DMS 273 (cell line): ENCODE data around the gene EPHA4.
"Not testable (repeated sequence)": the region's sequence is repeated elsewhere in the genome, so short reads cannot be mapped to it uniquely, and the experiment has no call there.

Source experiments
- DNase-seq: peaks from one replicate; lab custom pipeline; 2025; ENCODE audit not compliant: unreplicated experiment; lab: John Stamatoyannopoulos, UW

The EPHA4 gene

DNA sequence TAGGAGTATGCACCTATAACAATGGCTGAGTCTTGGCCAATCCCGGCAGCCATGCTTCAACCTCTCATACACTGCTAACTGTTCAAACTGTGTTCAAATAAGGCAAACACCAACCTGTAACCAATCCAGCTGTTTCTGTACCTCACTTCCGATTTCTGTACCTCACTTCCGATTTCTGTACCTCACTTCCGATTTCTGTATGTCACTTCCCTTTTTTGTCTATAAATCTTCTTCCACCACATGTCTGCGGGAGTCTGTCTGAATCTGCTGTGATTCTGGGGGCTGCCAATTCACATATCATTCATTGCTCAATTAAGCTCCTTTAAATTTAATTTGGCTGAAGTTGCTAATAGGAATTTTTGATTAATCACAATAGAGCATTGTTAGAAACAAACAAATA, 60.8 kb downstream of the EPHA4 start:
- DNase-seq, result not testable (repeated sequence)

DNA sequence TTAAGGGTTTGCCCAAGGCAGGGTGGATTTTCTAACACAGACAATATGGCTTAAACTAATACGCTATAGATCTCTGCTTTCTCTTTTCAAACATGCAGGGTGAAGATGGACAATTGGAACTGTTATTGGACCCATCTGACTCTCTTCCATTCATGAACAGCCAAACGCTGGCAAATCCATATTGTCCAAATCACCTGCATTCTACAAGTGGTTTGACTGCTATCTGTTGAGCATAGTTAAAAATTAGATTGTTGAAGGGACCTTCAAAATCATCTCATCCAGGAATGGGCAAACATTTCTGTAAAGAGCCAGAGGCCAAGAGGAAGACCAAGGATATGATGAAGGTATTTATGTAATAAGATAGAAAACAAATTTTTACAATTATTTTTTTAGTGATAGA, 65.6 kb downstream of the EPHA4 start:
- no peak for DNase-seq

DNA sequence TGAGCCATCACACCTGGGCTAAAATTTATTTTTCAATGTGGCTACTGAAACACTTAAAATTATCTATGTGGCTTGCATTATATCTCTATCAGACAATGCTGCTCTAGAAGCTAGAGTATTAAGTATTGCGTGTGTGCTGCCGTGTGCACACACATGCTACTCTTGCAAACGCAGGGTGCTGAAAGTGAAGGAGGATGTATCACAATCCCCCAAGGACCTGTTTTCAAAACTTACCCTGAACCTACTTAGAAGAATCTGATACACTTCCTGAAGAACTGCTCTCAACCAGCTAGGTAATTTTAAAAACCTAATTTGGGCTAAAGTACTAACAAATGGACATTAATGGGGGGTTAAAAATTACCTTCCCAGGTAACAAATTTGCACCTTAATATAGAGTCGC, 66.5 kb downstream of the EPHA4 start:
- DNase-seq, result no peak

DNA sequence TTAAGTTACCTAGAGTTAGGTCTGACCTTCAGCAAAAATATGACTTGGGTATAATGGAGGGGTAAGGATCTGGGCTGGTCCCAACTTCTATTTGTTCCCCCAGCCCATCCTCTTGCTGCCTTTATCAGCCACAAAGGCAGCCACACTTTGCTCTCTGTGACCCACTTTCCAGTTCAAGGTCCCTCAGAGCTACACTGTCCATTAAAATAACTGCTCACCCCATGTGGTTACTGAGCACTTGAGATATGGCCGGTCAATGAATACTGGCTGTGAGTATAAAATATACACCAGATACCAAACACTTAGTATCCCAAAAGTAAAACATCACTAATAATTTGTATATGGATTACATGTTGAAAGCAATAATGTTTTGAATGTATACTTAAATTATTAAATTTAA, 67.2 kb downstream of the EPHA4 start:
- DNase-seq, result no peak

DNA sequence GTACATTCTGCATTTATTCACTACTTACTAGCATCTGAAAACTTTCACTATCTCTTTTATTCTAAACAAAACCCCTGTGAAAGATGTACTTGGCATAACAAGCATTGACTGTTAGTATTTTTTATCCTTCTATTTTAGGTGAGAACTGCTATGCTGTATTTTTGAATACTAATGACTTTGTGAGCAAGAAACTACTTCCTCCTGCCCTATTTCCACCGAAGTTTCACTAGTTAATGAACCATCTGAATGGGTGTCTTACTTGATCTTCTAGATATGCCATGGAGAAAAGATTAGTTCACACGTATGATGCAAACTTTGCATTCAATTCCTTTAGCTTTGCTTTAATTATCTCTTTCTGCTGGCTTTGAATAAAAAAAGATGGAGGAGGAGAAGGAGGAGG, 68.1 kb downstream of the EPHA4 start:
- DNase-seq, result no peak

DNA sequence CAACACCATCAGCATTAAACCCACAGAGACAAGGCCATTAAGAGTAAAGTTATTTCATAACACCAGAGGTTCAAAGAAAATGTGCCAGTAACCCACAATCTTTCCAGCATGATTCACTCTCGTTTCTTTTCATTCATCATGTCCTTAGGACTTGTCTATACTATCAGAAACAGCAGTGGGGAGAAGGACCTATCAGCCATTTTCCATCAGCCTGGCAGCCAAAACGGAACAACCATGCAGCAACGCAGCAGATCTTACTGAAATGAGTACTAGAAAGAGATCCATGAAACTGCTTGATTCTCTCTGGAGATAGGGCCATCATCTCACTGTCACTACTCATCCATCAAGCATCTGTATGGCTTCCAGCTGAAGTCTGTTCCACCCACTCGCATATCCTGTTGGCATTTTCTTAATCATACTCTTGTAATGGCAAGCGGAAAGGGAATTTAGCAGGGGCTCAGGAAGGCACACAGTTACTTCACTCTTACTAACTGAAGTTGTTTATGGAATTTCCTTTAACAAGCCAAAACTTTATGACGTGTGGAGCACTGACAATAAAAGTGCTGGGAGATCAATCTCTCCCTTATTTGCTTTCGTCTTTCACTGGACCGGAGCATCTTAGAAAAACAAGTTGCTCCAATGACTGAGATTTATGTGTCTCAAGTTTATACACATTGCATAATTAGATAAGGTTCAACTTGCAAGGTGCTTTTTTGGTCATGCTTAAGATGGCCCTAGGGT, 69.7 kb downstream of the EPHA4 start:
- DNase-seq, result no peak

DNA sequence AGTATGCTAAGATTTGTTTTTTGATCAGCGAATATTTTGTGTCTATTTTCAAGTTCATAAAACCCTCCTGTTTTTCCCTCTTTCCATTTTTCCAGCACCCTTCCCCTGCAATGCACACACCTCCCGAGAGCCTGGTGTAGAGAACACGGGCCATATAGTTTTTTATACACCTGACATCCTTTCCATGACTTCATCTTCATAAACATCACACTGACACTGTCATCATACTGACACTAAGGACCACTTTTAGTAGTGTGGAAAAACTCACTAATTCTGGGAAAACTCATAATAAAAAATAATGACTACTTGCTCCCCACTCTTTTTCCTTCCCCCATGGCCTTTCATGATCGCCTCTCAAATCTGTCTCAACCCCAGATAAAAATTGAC, 70.2 kb downstream of the EPHA4 start:
- DNase-seq, result no peak

DNA sequence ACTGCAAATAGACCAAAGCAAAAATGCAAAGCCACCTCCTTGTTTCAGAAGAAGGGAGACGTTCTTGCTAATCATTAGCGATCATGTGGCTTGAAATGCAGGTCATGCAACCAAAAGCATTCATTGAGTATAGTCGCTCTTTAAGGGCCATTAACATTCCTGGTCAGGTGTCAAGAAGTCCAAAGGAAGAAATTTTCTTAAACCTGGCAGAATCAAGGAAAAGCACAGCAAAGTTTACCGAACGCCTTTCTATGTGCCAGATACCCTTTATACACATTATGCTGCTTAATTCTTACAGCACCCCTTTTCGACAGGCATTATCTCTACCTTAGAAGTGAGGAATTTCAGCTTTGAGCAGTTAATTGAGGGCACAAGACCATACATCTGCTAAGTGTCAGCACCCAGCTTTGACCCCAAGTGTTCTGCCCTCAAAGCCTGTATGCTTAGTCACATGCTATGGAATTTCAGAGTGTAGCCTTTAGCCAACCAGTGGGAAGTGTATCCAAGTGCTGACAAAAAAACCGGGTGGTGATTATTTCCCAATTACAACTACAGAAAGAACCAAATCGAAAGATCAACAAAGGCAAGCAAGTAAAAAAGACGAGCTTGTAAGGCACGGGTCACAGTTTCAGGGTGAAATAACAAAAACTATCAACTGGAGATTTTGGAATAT, 70.8 kb downstream of the EPHA4 start:
- DNase-seq, result no peak

DNA sequence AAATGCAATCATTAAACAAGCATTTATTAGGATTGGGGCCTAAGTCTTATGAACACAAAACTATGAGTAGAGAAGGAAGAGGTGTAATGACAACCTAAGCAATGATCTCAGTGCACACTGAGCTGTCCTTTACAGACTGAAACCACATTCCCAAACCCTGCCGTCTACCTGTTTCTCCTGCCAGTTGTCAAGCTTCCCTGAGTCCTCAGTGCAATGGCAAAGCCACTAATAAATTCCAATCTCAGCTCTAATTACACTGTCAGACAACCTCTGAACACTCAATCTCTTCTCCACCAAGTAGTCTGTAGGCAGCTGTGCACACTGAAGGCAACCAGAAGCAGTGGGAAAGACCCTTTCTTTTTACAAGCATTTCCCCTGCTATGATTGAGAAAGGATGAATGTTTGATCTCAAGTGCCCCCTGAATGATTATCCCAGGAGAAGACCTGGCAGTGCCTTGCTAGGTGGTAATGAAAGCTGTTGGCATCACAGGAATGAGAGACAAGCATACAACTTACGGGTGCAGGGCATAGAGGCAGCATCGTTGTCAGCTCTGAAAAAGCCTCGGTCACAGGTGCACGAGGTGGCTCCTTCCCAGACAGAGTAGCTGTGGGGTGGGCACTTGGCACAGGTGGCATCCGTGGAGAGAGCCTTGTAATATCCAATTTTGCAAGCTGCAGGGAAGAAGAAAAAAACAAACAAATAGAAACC, 71.4 kb downstream of the EPHA4 start:
- no peak for DNase-seq

DNA sequence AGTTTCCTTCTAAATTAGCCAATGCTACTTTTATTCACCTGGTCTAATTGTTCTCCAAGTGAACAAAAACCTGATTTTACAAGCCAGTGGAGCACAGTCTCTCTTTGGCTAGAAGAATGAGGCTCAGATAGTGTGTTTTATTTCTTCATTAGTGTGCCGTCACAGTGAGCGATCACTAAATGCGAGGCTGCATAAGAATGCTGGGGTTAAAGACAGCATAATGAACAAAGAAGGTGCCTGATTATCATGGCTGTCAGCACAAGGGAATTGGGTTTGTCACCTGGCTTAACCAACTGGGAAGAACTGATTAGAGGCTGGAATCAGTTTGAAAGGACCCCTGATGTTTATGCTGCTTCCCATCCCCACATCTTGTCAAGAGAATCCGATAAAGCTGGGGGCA, 76.4 kb downstream of the EPHA4 start:
- DNase-seq, result no peak

DNA sequence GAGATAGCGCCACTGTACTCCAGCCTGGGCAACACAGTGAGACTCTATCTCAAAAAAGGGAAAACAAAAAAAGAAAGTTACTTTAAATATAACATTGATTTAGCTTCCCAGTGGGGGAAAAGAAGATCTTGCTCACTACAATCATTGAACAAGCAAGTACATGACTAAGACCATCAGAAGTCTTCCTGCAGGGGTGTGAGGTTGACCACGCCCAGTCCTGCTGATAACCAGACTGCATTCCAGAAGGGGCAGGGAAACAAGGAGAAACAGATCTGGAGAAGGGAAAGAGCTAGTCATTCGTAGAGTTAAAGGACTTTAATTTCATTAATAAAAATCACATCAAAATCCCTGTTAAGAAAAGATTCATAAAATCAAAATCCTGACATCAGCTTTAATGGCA, 77.5 kb downstream of the EPHA4 start:
- no peak for DNase-seq

DNA sequence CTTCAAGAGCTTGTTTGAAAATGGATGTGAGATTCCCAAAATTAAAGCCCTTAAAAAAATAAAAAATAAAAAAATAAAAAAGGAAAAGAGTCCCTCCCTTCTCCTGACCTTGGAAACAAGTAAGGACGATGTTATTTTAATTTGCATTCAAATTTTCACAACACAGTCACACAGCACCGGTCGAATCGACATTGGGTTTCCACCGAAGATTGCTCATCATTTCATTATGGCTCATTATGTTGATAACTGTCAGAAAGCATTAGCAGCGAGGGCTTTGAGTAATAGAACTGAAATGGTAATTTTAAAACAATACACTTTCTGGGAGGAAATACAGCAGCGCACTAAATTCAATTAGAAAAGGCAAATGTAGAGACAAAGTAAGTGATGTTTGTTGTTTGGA, 78.7 kb downstream of the EPHA4 start:
- no peak for DNase-seq

DNA sequence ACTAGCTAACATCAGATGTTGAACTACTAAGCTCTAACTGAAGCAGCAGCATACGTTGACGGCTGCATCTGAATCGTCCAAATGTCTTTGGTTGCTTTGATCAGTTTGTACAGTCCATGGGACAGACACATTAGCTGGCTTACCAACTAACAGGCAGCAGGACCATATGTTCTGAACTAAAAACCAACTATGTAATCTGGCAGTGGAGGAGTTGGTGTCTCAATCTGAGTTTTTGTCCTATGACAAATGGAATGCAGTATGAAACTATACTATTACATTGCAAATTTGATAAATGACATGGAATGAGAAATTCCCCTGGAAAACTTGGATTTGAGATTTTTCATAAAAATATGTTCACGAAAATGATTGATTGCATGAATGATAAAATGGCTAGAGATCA, 79.5 kb downstream of the EPHA4 start:
- peak; percentile 5 for DNase-seq

DNA sequence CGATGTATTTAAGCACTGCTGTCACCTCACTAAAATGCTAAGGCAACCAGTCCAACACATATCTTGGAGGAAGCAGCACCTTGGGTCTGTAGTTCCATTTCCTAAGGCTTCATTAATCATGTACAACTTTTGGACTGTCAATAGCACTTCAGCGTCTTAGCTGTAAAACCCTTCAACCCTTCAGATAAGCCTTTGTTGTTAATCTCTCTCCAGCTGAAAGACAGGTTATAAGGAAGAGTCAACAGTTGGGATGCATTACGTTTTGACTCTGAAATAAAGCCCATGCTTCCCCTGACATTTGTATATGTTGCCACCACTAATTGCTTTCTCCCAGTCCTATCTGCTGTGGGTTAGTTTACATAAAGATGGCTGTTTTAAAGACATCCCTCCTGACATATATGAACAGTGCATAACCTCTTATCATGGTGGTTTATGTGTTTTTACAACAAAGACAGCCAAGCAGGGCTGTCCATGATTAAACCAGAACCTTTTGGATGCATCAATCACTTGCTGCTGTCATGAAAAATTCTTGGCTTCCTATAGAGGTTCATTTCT, 81.5 kb downstream of the EPHA4 start:
- DNase-seq, result no peak

DNA sequence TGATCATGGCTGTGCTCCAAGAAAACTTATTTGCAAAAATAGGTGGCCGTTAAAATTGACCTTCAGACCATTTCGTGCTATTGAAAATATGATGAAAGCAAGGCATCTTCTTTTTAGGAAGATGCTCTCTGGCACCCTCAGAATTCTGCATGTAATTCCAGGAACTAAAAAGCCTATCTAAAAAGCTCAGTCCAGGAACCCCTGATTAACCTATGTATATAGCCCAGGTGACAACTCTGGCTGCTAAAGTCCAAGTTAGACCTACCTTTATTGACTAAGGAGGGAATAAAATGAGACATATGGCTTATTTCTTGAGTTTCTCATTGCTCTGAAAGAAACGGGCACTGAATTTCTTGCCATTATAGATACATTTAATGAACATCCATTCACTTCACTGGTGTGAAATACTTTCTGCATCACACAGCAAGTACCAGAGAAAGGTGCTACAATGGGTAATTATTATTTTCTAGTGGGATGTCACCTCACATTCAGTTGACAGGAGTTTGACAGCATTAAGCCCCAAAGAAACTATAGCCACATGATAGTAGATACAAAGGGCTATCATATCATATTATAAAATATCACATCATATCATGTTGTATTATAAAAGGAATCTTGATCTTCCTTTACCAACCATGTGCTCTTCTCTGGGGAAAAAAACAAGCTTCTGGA, 83.8 kb downstream of the EPHA4 start:
- DNase-seq, result no peak

DNA sequence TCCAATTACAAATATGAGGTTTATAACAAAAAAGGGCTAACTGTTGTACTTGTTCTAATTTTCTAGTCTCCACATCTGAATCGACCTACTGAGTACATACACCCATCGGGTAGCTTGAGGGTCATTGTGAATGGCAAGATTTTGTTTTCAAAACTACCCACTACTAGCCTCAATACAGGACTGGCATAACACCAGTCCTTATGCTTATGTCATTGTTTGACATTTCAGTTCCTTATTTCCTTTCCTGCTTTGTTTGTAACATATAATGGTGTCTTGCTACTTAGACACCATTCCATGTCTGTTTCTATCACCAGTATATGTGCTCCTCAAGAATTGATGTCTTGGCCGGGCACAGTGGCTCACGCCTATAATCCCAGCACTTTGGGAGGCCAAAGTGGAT, 86.0 kb downstream of the EPHA4 start:
- no peak for DNase-seq

DNA sequence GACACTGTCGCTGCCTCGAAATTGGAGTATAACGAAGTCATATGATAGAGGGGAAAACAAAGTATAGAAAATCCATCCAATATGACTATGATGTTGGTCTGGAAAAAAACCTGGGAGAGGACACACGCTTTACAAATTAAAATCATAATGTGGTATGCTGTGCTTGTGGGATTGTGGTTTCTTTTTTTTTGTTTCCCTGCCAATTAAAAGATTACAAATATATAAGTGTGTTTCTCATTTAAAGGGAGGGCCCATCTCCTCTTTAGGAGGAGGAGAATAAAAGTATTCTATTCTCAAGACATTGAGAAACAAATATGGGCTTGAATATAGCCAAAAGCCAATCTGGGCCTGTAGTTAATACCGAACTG, 86.6 kb downstream of the EPHA4 start:
- DNase-seq, result no peak

DNA sequence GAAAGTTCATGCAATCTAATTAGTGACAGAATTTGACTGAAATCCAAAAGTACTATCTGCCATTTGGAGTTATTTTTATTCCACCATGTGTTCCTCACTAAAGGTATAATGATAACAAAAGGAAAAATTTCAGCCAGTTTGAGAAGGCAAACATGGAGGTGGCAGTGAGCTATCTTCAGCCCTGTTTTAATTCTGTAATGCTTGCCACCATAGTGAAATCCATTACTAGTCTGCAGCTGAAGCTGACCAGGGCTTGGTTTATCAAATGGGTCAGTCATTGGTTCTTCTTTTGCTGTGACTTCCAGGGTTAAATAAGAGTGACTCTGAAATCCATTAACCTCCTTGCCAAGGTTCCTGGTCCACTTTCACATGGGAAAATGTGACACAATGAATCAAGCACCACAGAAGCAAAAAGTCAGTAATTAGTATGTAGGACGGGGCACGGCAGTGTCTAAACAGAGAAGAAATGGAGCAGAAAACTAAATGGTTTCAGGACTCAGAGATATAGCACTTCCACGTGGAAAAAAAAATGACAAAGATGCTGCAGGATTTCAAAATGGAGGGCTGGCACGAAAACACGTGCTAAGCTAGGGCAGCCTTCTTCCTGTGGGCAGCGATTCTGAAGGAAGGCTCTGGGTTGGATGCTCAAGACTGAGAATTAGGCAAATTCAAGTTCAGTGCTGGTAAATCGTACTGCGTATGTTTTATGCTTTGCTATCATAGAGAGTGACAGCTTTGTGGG, 87.2 kb downstream of the EPHA4 start:
- no peak for DNase-seq

DNA sequence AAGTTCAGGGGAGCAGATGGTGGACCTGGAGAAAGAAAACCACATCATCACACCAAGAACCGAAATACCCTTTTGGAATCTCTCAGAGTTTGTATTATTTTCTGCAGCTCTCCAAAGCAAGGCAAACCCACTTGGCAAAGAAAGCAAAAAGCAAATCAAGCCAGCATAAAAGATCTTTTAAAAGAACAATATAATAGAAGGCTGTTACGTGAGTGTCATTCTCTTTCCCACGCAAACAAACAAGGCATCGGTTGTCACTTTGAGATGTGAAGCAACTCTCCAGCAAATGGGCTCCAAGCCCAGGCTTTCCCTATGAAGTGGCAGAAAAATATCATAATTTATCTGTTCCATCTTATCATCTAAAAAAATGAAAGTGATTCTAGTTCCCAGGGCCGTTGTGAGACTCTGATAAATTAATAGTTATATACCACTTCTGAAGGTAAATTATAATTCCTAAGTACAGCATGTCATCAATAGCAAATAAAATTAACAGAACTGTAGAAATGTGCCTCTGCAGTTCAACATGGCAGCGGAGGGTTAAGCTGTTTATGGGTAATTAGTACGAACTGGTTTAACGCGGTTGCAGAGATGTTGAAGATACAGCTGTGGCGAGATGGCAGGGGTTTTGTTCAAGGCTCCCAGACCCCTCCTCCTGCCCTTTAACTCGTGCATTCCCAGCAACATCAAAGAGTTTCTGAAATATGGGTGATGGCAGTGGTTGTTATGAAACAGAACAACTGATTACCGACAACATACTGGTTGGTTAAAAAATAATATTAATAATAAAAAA, 89.2 kb downstream of the EPHA4 start:
- DNase-seq, result no peak

DNA sequence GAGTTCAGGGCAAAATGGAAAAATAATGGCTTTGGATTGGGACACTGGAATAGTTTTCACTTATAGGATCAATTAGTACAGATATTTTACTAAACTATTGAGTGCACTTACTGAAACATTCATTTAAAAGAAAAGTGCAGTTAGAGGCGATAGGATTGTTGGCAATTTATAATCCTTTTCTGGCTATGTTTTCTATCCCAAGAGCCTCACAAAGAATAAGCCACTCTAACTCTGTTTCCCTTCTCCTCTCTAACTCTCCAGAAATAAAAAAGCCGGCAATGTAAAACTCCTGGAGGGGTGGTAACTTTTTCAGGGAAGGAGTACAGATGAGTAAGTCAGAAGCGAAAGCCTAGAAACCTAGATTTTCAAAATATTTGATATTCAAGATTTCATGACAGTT, 91.3 kb downstream of the EPHA4 start:
- no peak for DNase-seq
